Prostate gland (tissue), 2 donors: Measurements from ENCODE around the gene BPIFB6. TPM values are rescaled to one million over a fixed set of nuclear protein-coding genes. Genes with fewer than 3 reads are reported as not detected.

ENCODE experiments used
- DNase-seq: peaks from one replicate; pipeline ENCODE4 v3.0.0-alpha.2; 2019; ENCODE audit warnings: low spot score
- H3K27ac ChIP-seq, 2 donors: fragments of 200-600 bp; sonication (generic); 2 replicates each; pipeline ENCODE4 v1.5.1; 2017 to 2019
- H3K27me3 ChIP-seq: fragments of 200-600 bp; sonication (generic); replicated peaks from 2 replicates; pipeline ENCODE4 v1.5.1; 2019; ENCODE audit not compliant: insufficient read depth
- H3K36me3 ChIP-seq, 2 donors: fragments of 200-600 bp; sonication (generic); 1 replicate in 1 of 2; 2 replicates in 1 of 2; pipeline versions ENCODE4 v1.5.1 to v1.8.1; 2017 to 2019
- H3K4me1 ChIP-seq: fragments of 200-600 bp; sonication (generic); replicated peaks from 2 replicates; pipeline ENCODE4 v1.5.1; 2019
- H3K4me3 ChIP-seq, 2 donors: fragments of 200-600 bp; sonication (generic); 2 replicates each; pipeline ENCODE4 v1.5.1; 2017 to 2019
- H3K9me3 ChIP-seq: fragments of 200-600 bp; sonication (generic); 2 replicates; pipeline ENCODE4 v1.5.1; 2017
- CTCF ChIP-seq, 4 experiments: fragments of 200-600 bp in 2 of 4; fragments of 450-650 bp in 2 of 4; sonication (generic) in 2 of 4; IDR thresholded peaks; 1 replicate in 3 of 4; 2 replicates in 1 of 4; pipeline ENCODE4 v1.5.1; 2016 to 2019; ENCODE audit warnings: antibody characterized with exemption in 4 of 4, mild to moderate bottlenecking in 2 of 4, moderate library complexity in 2 of 4
- POLR2A ChIP-seq: fragments of 450-650 bp; IDR thresholded peaks from one replicate; pipeline ENCODE4 v1.6.1; 2016; ENCODE audit warnings: antibody characterized with exemption, mild to moderate bottlenecking
- POLR2AphosphoS5 ChIP-seq: sonication (generic); formaldehyde crosslinking; IDR thresholded peaks from one replicate; pipeline ENCODE4 v1.6.1; 2017; ENCODE audit warnings: antibody characterized with exemption
- WGBS: methylation state at CpG from one replicate; pipeline ENCODE4 v1.1.5; 2018; 5-methylcytosine and 5-hydroxymethylcytosine counted together
- intact Hi-C: fragments of 100-400 bp; cut with DNase I; formaldehyde crosslinking; loops from one replicate; pipeline ENCODE4 v1.14.2; 2022
- total RNA-seq, 2 donors: library from RNA; depleted of rRNA; stranded (reverse); fragments of >200 nt; gene quantifications; one replicate each; pipeline ENCODE4 v1.1.0, GENCODE V29; 2016

BPIFB6 gene
- total RNA-seq, 2 donors from 2014 or later, result not detected

GRCh38 chr20:33009214-33010132, 22.0 kb upstream of the BPIFB6 start:
- WGBS, result 53% methylated on average over 19 of the region's 19 CpGs
- intact Hi-C loops, result no loop called here
- H3K9me3 ChIP-seq, result no peaks in the 10 kb centered on the region
- no peak for TF ChIP-seq CTCF (IDR thresholded peaks at IDR 0.05)
- TF ChIP-seq POLR2AphosphoS5, result no peak
- TF ChIP-seq POLR2A, result no peak
- H3K27me3 ChIP-seq, result no peaks in the 10 kb centered on the region
- no peak for DNase-seq
- H3K4me1 ChIP-seq, result peaks cover 4% of the 10 kb centered on the region
- no peak overlapping the region for H3K4me3 ChIP-seq
- H3K27ac ChIP-seq, result no peak overlapping the region
- no peaks in the 10 kb centered on the region for H3K36me3 ChIP-seq

- no peak overlapping the region for H3K27ac ChIP-seq
- intact Hi-C loops, result no loop called here
Observed at GRCh38 chr20:33010133-33010504, 21.3 kb upstream of the BPIFB6 start.

GRCh38 chr20:33010674-33011449, 20.6 kb upstream of the BPIFB6 start:
- intact Hi-C loops, result no loop called here
- 88% methylated on average over 7 of the region's 8 CpGs for WGBS

More at GRCh38 chr20:33010133-33010504, 21.3 kb upstream of the BPIFB6 start:
- TF ChIP-seq POLR2AphosphoS5 (peak; percentile 75), CTCF (IDR thresholded peaks at IDR 0.05) (no peak)
- peak; percentile 61 for DNase-seq
- Histone ChIP-seq H3K27me3 (no peaks in the 10 kb centered on the region), H3K4me1 (peaks cover 4% of the 10 kb centered on the region), H3K36me3 (no peaks in the 10 kb centered on the region), H3K9me3 (no peaks in the 10 kb centered on the region), H3K4me3 (no peak overlapping the region)
- WGBS, result 38% methylated on average over 5 of the region's 5 CpGs

GRCh38 chr20:33012327-33013189, 18.9 kb upstream of the BPIFB6 start:
- no peak overlapping the region for H3K4me3 ChIP-seq
- WGBS, result 81% methylated on average over 15 of the region's 15 CpGs
- DNase-seq, result no peak
- no peaks in the 10 kb centered on the region for H3K27me3 ChIP-seq
- TF ChIP-seq POLR2A, result no peak
- no peak for TF ChIP-seq POLR2AphosphoS5
- TF ChIP-seq CTCF (IDR thresholded peaks at IDR 0.05), result no peak
- peaks cover 4% of the 10 kb centered on the region for H3K4me1 ChIP-seq
- H3K36me3 ChIP-seq, result no peaks in the 10 kb centered on the region
- intact Hi-C loops, result no loop called here
- H3K9me3 ChIP-seq, result no peaks in the 10 kb centered on the region
- no peak overlapping the region for H3K27ac ChIP-seq

More at GRCh38 chr20:33010674-33011449, 20.6 kb upstream of the BPIFB6 start:
- no peaks in the 10 kb centered on the region for H3K9me3 ChIP-seq
- DNase-seq, result no peak
- H3K4me1 ChIP-seq, result peaks cover 4% of the 10 kb centered on the region
- H3K27me3 ChIP-seq, result no peaks in the 10 kb centered on the region
- no peaks in the 10 kb centered on the region for H3K36me3 ChIP-seq
- TF ChIP-seq CTCF (IDR thresholded peaks at IDR 0.05) (no peak), POLR2A (no peak), POLR2AphosphoS5 (no peak)
- H3K27ac ChIP-seq, result no peak overlapping the region
- no peak overlapping the region for H3K4me3 ChIP-seq
